ENCODE data around the gene NRCAM. TPM values are rescaled to one million over a fixed set of nuclear protein-coding genes. Genes with fewer than 3 reads are reported as not detected.

Gene NRCAM
- total and polyA plus RNA-seq, 2 of the 13 experiments (the other 11 are each of a cell fraction or from before 2014, with no cell fraction given) = 0.31 to 0.33 TPM

- no peaks in the 10 kb centered on the region for H3K9me3 ChIP-seq (ENCODE audit: low read length)
- H3K4me1 ChIP-seq (ENCODE audit: insufficient read depth, low read length) = no peaks in the 10 kb centered on the region
- H3K4me2 ChIP-seq (ENCODE audit: low read depth, low read length) = no peak overlapping the region
- CTCF ChIA-PET (ENCODE audit: low intra/inter-chr PET ratio, low total read pairs) = no interaction called here
- in situ Hi-C loops (cut with HindIII; ENCODE audit: extremely low pct_ligation_motif_present, low pct_unique_long_range_greater_than_20kb) = no loop called here
- 26% methylated on average over 3 of the region's 3 CpGs for WGBS (ENCODE audit: low lambda C conversion rate)
- no peak overlapping the region for H3K4me3 ChIP-seq (replicated peaks in 1 of 3; ENCODE audit: insufficient read depth in 1 of 3, low read depth in 2 of 3, low read length in 3 of 3)
- no peaks in the 10 kb centered on the region for H4K20me1 ChIP-seq (ENCODE audit: insufficient read depth, low read length)
- no peaks in the 10 kb centered on the region; a peak in 1 of 5 replicates for H3K27me3 ChIP-seq (ENCODE audit: control insufficient read depth in 1 of 2, insufficient read depth in 2 of 2, low read length in 2 of 2)
- no peak overlapping the region for H3K9ac ChIP-seq (ENCODE audit: insufficient read depth, low read depth, low read length)
- POLR2A ChIA-PET = no interaction called here
- intact Hi-C loops (cut with micrococcal nuclease; ENCODE audit: unreplicated experiment) = no loop called here
- no peak overlapping the region for H2AFZ ChIP-seq (ENCODE audit: low read length)
- ATAC-seq (no peak), FAIRE-seq (no peak), DNase-seq (ENCODE audit: low spot score) (no peak)
- BruUV-seq (replicated peaks) = no TSS peak
- no peaks in the 10 kb centered on the region for H3K36me3 ChIP-seq (replicated peaks in 1 of 2; ENCODE audit: control insufficient read depth in 1 of 2, insufficient read depth in 2 of 2, low read length in 2 of 2)
- no peak overlapping the region for H3K27ac ChIP-seq (ENCODE audit: extremely low read length, insufficient read depth, low read length)
- no peaks in the 10 kb centered on the region for H3K79me2 ChIP-seq (ENCODE audit: insufficient read depth, low read length)
- no peak for TF ChIP-seq JUN (CRISPR knock-in tag; IDR thresholded peaks at IDR 0.05)
- TF ChIP-seq CEBPG (CRISPR knock-in tag; IDR thresholded peaks at IDR 0.05) = no peak
- TF ChIP-seq PRMT3 (CRISPR knock-in tag; IDR thresholded peaks at IDR 0.05; ENCODE audit: borderline replicate concordance, low read depth) = no peak
- TF ChIP-seq MXD4 (CRISPR knock-in tag; IDR thresholded peaks at IDR 0.05) = no peak
- no peak for TF ChIP-seq ZNF674 (CRISPR knock-in tag; IDR thresholded peaks at IDR 0.05; ENCODE audit: low read depth)
- no peak for TF ChIP-seq ZFP36 (IDR thresholded peaks at IDR 0.05; ENCODE audit: borderline replicate concordance, low read depth, low read length, partially characterized antibody)
- no peak for TF ChIP-seq HDAC2 (CRISPR knock-in tag; IDR thresholded peaks at IDR 0.05)
- no peak for TF ChIP-seq TEAD2 (CRISPR knock-in tag; IDR thresholded peaks at IDR 0.05)
- TF ChIP-seq ARNTL (CRISPR knock-in tag; IDR thresholded peaks at IDR 0.05) = no peak
- TF ChIP-seq ZNF329 (CRISPR knock-in tag; IDR thresholded peaks at IDR 0.05; ENCODE audit: low read depth) = no peak
- TF ChIP-seq PAF1 (CRISPR knock-in tag; IDR thresholded peaks at IDR 0.05) = no peak
- no peak for TF ChIP-seq MLXIP (CRISPR knock-in tag; IDR thresholded peaks at IDR 0.05; ENCODE audit: borderline replicate concordance)
Measured at GRCh38 chr7:108296911-108297310, 159.3 kb downstream of the NRCAM start.

Measured in HepG2 (cell line).